GM23338 (cell line): Measurements from ENCODE around the gene UBR2. TPM values are rescaled to one million over a fixed set of nuclear protein-coding genes. Genes with fewer than 3 reads are reported as not detected.

Experiments used
- ATAC-seq: fragments of 200-7000 bp; cut with Tn5 transposase; 3 replicates; pipeline ENCODE4 v1.9.1; 2020
- DNase-seq: peaks from one replicate; pipeline ENCODE4 v3.0.0-alpha.2; 2015; ENCODE audit warnings: low spot score
- H2AFZ ChIP-seq: fragments of 200-600 bp; sonication (generic); 2 replicates; pipeline ENCODE4 v1.8.0; 2016; ENCODE audit warnings: antibody characterized with exemption, mild to moderate bottlenecking, moderate library complexity
- H3F3A ChIP-seq: fragments of 200-600 bp; sonication (generic); replicated peaks from 2 replicates; pipeline ENCODE4 v1.8.0; 2017; ENCODE audit warnings: antibody characterized with exemption, mixed run types, low read depth
- H3K27ac ChIP-seq: fragments of 200-600 bp; sonication (generic); 2 replicates; pipeline ENCODE4 v1.6.1; 2016; ENCODE audit warnings: low read depth
- H3K27me3 ChIP-seq: fragments of 200-600 bp; sonication (generic); 2 replicates; pipeline ENCODE4 v1.8.0; 2016; ENCODE audit warnings: mild to moderate bottlenecking, mixed run types, moderate library complexity; ENCODE audit not compliant: insufficient read depth
- H3K36me3 ChIP-seq: fragments of 200-600 bp; sonication (generic); 2 replicates; pipeline ENCODE4 v1.8.0; 2016; ENCODE audit warnings: mild to moderate bottlenecking; ENCODE audit not compliant: insufficient read depth
- H3K4me1 ChIP-seq: fragments of 200-600 bp; sonication (generic); 2 replicates; pipeline ENCODE4 v1.8.0; 2016; ENCODE audit warnings: mild to moderate bottlenecking, moderate library complexity; ENCODE audit not compliant: insufficient read depth
- H3K4me2 ChIP-seq: fragments of 200-600 bp; sonication (generic); 2 replicates; pipeline ENCODE4 v1.7.1; 2017; ENCODE audit warnings: mixed run types
- H3K4me3 ChIP-seq: fragments of 200-600 bp; sonication (generic); 2 replicates; pipeline ENCODE4 v1.6.1; 2016; ENCODE audit warnings: mixed run types
- H3K79me2 ChIP-seq: fragments of 200-600 bp; sonication (generic); replicated peaks from 2 replicates; pipeline ENCODE4 v1.8.0; 2017; ENCODE audit warnings: mild to moderate bottlenecking; ENCODE audit not compliant: insufficient read depth
- H3K9me2 ChIP-seq: fragments of 200-600 bp; sonication (generic); 2 replicates; pipeline ENCODE4 v1.8.0; 2017; ENCODE audit not compliant: insufficient read depth
- H4K20me1 ChIP-seq: fragments of 200-600 bp; sonication (generic); replicated peaks from 2 replicates; pipeline ENCODE4 v1.8.0; 2017; ENCODE audit warnings: mild to moderate bottlenecking; ENCODE audit not compliant: insufficient read depth
- H3K27ac Mint-ChIP-seq: 2 replicates; pipeline ENCODE4 v1.8.0; 2020; ENCODE audit warnings: inconsistent platforms, mild to moderate bottlenecking, moderate library complexity, mixed read lengths
- H3K27me3 Mint-ChIP-seq: 3 replicates; pipeline ENCODE4 v1.8.0; 2022; ENCODE audit warnings: low read depth, mild to moderate bottlenecking, moderate library complexity, mixed read lengths, inconsistent platforms; ENCODE audit not compliant: insufficient read depth, poor library complexity
- H3K36me3 Mint-ChIP-seq: 3 replicates; pipeline ENCODE4 v1.8.0; 2021; ENCODE audit warnings: low read depth, mild to moderate bottlenecking, inconsistent platforms, moderate library complexity, mixed read lengths
- H3K4me1 Mint-ChIP-seq: 3 replicates; pipeline ENCODE4 v1.8.0; 2020; ENCODE audit warnings: mild to moderate bottlenecking, inconsistent platforms, mixed read lengths
- H3K4me3 Mint-ChIP-seq: 3 replicates; pipeline ENCODE4 v1.8.0; 2021; ENCODE audit warnings: moderate library complexity, mild to moderate bottlenecking, inconsistent platforms, mixed read lengths
- H3K9me3 Mint-ChIP-seq: 3 replicates; pipeline ENCODE4 v1.8.0; 2020; ENCODE audit warnings: moderate library complexity, mild to moderate bottlenecking, inconsistent platforms, mixed read lengths
- CREB1 ChIP-seq: fragments of 250-450 bp; sonication (Bioruptor Pico); IDR thresholded peaks from 2 replicates; pipeline ENCODE4 v1.5.0; 2020; ENCODE audit warnings: low read depth, mild to moderate bottlenecking, moderate library complexity
- EZH2 ChIP-seq: fragments of 200-600 bp; sonication (generic); IDR thresholded peaks from one replicate; pipeline ENCODE4 v1.8.0; 2017; ENCODE audit warnings: antibody characterized with exemption, mild to moderate bottlenecking, low read depth; ENCODE audit not compliant: unreplicated experiment
- EZH2phosphoT487 ChIP-seq: fragments of 200-600 bp; sonication (generic); IDR thresholded peaks from one replicate; pipeline ENCODE4 v1.8.1; 2018; ENCODE audit warnings: antibody characterized with exemption; ENCODE audit not compliant: unreplicated experiment
- JUNB ChIP-seq: IDR thresholded peaks from one replicate; pipeline ENCODE4 v1.6.1; 2016; ENCODE audit warnings: antibody characterized with exemption; ENCODE audit not compliant: unreplicated experiment
- NANOG ChIP-seq: IDR thresholded peaks from 2 replicates; pipeline ENCODE4 v1.6.1; 2016; ENCODE audit warnings: antibody characterized with exemption, borderline replicate concordance
- POLR2AphosphoS5 ChIP-seq: IDR thresholded peaks from 2 replicates; pipeline ENCODE4 v1.6.1; 2016; ENCODE audit warnings: antibody characterized with exemption, low read depth
- STAT1 ChIP-seq: IDR thresholded peaks from one replicate; pipeline ENCODE4 v1.6.1; 2016; ENCODE audit warnings: antibody characterized with exemption; ENCODE audit not compliant: unreplicated experiment
- ZNF114 ChIP-seq: fragments of 250-450 bp; sonication (Bioruptor Pico); IDR thresholded peaks from 2 replicates; pipeline ENCODE4 v1.5.0; 2020; ENCODE audit warnings: mild to moderate bottlenecking, moderate library complexity
- ZNF331 ChIP-seq: fragments of 250-450 bp; sonication (Bioruptor Pico); IDR thresholded peaks from 2 replicates; pipeline ENCODE4 v1.5.0; 2020; ENCODE audit warnings: low read depth, mild to moderate bottlenecking, moderate library complexity
- polyA plus RNA-seq: library from polyadenylated mRNA; unstranded; fragments of >200 nt; fragmentation: Nextera tagmentation; extraction: Ambion mirVana; gene quantifications from 2 replicates; pipeline ENCODE4 v1.2.1, GENCODE V29; 2016
- total RNA-seq: library from RNA; depleted of rRNA; stranded (reverse); fragments of >200 nt; shearing (Covaris generic); gene quantifications from 2 replicates; pipeline ENCODE4 v1.2.3, GENCODE V29; 2014
- TF ChIP-seq, protein P1 (sequence below): fragments of 250-450 bp; sonication (Bioruptor Pico); IDR thresholded peaks from 2 replicates; pipeline ENCODE4 v1.5.0; 2020; ENCODE audit warnings: mild to moderate bottlenecking, moderate library complexity
- TF ChIP-seq, protein P2 (sequence below): IDR thresholded peaks from one replicate; pipeline ENCODE4 v1.6.1; 2018; ENCODE audit warnings: antibody characterized with exemption; ENCODE audit not compliant: unreplicated experiment
- TF ChIP-seq, protein P3 (sequence below), 2 experiments: fragments of 200-600 bp in 1 of 2; sonication (generic) in 1 of 2; conservative IDR thresholded peaks; 2 replicates each; pipeline versions ENCODE4 v1.5.1 to v1.6.1; 2016 to 2017; ENCODE audit warnings: antibody characterized with exemption in 2 of 2, low read depth in 2 of 2, mild to moderate bottlenecking in 2 of 2, moderate library complexity in 1 of 2
- TF ChIP-seq, protein P4 (sequence below): IDR thresholded peaks from 2 replicates; pipeline ENCODE4 v1.6.1; 2016; ENCODE audit warnings: antibody characterized with exemption

UBR2 gene
- total and polyA plus RNA-seq, 2 experiments from 2014 or later, result 6.7 to 21.2 TPM

DNA sequence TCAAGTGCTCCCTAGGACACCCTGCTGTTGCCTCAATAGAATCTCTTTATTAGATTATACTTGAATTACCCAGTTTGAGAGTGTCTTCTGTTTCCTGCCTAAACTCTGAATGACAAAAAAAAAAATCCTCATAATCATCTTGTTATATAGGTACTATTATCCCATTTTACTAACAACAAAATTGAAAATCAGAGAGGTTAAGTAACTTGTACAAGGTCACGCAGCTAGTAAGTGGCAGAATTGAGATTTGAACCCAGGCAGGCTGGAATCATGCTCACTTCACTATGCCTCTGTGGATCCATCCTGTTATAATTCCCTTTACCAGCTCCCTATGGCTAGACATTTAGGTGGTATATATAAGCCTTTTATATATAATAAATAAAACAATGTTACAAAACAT is 36.6 kb upstream of the UBR2 start:
- H3K9me3 Mint-ChIP-seq, result no peaks in the 10 kb centered on the region
- TF ChIP-seq JUNB (no peak), EZH2 (no peak), NANOG (no peak), STAT1 (no peak), ZNF331 (CRISPR knock-in tag) (no peak), EZH2phosphoT487 (no peak), ZNF114 (no peak), CREB1 (no peak), POLR2AphosphoS5 (no peak)
- TF ChIP-seq, protein P1, sequence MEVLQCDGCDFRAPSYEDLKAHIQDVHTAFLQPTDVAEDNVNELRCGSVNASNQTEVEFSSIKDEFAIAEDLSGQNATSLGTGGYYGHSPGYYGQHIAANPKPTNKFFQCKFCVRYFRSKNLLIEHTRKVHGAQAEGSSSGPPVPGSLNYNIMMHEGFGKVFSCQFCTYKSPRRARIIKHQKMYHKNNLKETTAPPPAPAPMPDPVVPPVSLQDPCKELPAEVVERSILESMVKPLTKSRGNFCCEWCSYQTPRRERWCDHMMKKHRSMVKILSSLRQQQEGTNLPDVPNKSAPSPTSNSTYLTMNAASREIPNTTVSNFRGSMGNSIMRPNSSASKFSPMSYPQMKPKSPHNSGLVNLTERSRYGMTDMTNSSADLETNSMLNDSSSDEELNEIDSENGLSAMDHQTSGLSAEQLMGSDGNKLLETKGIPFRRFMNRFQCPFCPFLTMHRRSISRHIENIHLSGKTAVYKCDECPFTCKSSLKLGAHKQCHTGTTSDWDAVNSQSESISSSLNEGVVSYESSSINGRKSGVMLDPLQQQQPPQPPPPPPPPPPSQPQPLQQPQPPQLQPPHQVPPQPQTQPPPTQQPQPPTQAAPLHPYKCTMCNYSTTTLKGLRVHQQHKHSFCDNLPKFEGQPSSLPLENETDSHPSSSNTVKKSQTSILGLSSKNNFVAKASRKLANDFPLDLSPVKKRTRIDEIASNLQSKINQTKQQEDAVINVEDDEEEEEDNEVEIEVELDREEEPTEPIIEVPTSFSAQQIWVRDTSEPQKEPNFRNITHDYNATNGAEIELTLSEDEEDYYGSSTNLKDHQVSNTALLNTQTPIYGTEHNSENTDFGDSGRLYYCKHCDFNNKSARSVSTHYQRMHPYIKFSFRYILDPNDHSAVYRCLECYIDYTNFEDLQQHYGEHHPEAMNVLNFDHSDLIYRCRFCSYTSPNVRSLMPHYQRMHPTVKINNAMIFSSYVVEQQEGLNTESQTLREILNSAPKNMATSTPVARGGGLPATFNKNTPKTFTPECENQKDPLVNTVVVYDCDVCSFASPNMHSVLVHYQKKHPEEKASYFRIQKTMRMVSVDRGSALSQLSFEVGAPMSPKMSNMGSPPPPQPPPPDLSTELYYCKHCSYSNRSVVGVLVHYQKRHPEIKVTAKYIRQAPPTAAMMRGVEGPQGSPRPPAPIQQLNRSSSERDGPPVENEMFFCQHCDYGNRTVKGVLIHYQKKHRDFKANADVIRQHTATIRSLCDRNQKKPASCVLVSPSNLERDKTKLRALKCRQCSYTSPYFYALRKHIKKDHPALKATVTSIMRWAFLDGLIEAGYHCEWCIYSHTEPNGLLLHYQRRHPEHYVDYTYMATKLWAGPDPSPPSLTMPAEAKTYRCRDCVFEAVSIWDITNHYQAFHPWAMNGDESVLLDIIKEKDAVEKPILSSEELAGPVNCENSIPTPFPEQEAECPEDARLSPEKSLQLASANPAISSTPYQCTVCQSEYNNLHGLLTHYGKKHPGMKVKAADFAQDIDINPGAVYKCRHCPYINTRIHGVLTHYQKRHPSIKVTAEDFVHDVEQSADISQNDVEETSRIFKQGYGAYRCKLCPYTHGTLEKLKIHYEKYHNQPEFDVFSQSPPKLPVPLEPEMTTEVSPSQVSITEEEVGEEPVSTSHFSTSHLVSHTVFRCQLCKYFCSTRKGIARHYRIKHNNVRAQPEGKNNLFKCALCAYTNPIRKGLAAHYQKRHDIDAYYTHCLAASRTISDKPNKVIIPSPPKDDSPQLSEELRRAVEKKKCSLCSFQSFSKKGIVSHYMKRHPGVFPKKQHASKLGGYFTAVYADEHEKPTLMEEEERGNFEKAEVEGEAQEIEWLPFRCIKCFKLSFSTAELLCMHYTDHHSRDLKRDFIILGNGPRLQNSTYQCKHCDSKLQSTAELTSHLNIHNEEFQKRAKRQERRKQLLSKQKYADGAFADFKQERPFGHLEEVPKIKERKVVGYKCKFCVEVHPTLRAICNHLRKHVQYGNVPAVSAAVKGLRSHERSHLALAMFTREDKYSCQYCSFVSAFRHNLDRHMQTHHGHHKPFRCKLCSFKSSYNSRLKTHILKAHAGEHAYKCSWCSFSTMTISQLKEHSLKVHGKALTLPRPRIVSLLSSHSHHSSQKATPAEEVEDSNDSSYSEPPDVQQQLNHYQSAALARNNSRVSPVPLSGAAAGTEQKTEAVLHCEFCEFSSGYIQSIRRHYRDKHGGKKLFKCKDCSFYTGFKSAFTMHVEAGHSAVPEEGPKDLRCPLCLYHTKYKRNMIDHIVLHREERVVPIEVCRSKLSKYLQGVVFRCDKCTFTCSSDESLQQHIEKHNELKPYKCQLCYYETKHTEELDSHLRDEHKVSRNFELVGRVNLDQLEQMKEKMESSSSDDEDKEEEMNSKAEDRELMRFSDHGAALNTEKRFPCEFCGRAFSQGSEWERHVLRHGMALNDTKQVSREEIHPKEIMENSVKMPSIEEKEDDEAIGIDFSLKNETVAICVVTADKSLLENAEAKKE (CRISPR knock-in tag), result no peak
- TF ChIP-seq, protein P2, sequence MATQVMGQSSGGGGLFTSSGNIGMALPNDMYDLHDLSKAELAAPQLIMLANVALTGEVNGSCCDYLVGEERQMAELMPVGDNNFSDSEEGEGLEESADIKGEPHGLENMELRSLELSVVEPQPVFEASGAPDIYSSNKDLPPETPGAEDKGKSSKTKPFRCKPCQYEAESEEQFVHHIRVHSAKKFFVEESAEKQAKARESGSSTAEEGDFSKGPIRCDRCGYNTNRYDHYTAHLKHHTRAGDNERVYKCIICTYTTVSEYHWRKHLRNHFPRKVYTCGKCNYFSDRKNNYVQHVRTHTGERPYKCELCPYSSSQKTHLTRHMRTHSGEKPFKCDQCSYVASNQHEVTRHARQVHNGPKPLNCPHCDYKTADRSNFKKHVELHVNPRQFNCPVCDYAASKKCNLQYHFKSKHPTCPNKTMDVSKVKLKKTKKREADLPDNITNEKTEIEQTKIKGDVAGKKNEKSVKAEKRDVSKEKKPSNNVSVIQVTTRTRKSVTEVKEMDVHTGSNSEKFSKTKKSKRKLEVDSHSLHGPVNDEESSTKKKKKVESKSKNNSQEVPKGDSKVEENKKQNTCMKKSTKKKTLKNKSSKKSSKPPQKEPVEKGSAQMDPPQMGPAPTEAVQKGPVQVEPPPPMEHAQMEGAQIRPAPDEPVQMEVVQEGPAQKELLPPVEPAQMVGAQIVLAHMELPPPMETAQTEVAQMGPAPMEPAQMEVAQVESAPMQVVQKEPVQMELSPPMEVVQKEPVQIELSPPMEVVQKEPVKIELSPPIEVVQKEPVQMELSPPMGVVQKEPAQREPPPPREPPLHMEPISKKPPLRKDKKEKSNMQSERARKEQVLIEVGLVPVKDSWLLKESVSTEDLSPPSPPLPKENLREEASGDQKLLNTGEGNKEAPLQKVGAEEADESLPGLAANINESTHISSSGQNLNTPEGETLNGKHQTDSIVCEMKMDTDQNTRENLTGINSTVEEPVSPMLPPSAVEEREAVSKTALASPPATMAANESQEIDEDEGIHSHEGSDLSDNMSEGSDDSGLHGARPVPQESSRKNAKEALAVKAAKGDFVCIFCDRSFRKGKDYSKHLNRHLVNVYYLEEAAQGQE, result no peak
- TF ChIP-seq, protein P3, sequence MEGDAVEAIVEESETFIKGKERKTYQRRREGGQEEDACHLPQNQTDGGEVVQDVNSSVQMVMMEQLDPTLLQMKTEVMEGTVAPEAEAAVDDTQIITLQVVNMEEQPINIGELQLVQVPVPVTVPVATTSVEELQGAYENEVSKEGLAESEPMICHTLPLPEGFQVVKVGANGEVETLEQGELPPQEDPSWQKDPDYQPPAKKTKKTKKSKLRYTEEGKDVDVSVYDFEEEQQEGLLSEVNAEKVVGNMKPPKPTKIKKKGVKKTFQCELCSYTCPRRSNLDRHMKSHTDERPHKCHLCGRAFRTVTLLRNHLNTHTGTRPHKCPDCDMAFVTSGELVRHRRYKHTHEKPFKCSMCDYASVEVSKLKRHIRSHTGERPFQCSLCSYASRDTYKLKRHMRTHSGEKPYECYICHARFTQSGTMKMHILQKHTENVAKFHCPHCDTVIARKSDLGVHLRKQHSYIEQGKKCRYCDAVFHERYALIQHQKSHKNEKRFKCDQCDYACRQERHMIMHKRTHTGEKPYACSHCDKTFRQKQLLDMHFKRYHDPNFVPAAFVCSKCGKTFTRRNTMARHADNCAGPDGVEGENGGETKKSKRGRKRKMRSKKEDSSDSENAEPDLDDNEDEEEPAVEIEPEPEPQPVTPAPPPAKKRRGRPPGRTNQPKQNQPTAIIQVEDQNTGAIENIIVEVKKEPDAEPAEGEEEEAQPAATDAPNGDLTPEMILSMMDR (conservative IDR thresholded peaks at IDR 0.05; ENCODE audit: low read depth in 2 of 2), result no peak
- TF ChIP-seq, protein P4, sequence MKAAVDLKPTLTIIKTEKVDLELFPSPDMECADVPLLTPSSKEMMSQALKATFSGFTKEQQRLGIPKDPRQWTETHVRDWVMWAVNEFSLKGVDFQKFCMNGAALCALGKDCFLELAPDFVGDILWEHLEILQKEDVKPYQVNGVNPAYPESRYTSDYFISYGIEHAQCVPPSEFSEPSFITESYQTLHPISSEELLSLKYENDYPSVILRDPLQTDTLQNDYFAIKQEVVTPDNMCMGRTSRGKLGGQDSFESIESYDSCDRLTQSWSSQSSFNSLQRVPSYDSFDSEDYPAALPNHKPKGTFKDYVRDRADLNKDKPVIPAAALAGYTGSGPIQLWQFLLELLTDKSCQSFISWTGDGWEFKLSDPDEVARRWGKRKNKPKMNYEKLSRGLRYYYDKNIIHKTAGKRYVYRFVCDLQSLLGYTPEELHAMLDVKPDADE, result no peak
- no peak overlapping the region for H3K27ac ChIP-seq
- no peaks in the 10 kb centered on the region for H3K27me3 ChIP-seq
- no peaks in the 10 kb centered on the region for H4K20me1 ChIP-seq
- H3K4me2 ChIP-seq, result no peak overlapping the region
- no peaks in the 10 kb centered on the region for H3K79me2 ChIP-seq
- DNase-seq (no peak), ATAC-seq (no peak)
- H3K27ac Mint-ChIP-seq, result no peak overlapping the region
- no peak overlapping the region for H3K4me3 Mint-ChIP-seq
- no peaks in the 10 kb centered on the region for H3K36me3 ChIP-seq
- no peaks in the 10 kb centered on the region for H3K4me1 Mint-ChIP-seq
- H3K27me3 Mint-ChIP-seq, result peaks cover 2% of the 10 kb centered on the region
- H3K4me1 ChIP-seq, result no peaks in the 10 kb centered on the region
- no peaks in the 10 kb centered on the region for H3F3A ChIP-seq
- no peaks in the 10 kb centered on the region for H3K36me3 Mint-ChIP-seq
- no peak overlapping the region for H3K4me3 ChIP-seq
- H3K9me2 ChIP-seq, result 0 out of 2 replicates have a peak, but pooled peaks cover 5% of the 10 kb centered on the region
- H2AFZ ChIP-seq, result no peak overlapping the region
